GM18520 (cell line): ENCODE measurements around the gene NR5A1.

Experiments used
- ATAC-seq: cut with Tn5 transposase; IDR thresholded peaks from one replicate; pipeline ENCODE4 v1.9.1; 2021; ENCODE audit not compliant: unreplicated experiment

NR5A1 gene

GRCh38 chr9:124485201-124485600 is 22.0 kb downstream of the NR5A1 start:
- ATAC-seq, result no peak

GRCh38 chr9:124483481-124483880 is 23.7 kb downstream of the NR5A1 start:
- ATAC-seq, result no peak

GRCh38 chr9:124482431-124483031 is 24.7 kb downstream of the NR5A1 start:
- ATAC-seq, result no peak

DNA sequence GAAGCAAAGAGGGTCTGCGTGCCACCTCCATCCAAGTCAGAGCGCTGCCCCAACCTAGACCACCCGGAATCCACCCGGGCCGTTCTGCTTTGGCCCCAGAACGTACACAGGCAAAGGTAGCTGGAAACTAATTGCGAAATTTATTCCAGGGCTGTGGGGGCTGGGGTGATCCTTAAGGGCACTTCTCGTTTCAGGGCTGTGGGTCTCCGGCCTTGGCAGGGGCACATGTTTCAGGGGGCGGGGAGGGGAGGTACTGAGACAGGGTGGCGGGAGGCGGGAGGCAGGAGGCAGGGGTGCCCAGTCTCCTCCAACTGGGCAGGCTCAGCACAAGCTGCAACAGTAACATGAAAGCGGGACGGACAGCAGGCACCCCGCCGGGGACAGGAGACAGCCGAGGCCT is 26.1 kb downstream of the NR5A1 start:
- no peak for ATAC-seq

- ATAC-seq, result no peak
Measured at GRCh38 chr9:124480621-124480981, 26.6 kb downstream of the NR5A1 start.

DNA sequence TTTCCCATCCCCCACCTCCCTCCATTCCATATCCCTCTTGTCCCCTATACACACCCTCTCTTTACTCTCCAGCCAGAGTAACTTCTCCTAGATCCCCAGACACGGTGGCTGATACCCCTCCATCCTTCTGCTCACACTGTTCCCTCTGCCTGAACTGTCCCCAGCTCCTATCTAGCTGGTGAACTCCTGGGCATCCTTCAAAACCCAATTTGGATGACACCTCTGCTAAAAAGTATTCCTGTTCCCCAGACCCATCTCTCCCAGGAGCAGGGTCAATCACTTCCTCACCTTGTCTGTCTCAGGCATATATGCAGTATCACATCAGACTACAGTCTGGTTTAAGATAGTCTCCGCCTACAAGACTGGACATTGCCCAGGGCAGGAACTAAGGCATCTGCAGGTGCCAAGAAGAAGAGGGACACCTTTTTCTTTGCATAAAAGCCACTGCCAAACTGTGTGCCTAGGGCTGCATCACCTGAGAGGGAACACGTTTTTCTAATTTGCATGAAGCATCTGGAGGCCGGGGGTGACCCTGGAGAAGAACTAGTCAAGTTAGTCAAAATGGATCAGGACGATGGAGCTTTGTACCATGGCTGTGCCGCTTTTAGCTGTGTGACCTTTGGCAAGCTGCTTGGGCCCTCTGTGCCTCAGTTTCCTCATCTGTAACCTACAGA is 27.1 kb downstream of the NR5A1 start:
- no peak for ATAC-seq

DNA sequence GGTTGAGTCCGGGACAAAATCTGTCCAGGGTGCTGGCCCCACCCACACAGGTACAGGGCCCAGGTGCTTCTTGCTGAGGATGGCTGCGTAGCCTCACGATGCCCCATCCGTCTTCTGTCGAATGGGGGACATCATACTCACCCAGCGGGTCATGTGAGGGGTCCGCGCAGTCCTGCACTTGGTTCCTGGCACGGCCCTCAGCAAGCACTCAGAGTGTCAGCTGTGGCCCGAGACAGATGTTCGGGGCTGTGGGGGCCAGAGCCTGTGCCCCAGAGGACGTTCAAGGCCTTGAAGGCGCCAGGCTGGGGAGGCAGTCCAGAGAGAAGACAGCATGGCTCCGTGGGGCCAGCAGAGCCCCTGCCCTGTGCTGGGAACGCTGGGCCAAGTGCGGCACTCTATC is 27.8 kb downstream of the NR5A1 start:
- ATAC-seq, result no peak

DNA sequence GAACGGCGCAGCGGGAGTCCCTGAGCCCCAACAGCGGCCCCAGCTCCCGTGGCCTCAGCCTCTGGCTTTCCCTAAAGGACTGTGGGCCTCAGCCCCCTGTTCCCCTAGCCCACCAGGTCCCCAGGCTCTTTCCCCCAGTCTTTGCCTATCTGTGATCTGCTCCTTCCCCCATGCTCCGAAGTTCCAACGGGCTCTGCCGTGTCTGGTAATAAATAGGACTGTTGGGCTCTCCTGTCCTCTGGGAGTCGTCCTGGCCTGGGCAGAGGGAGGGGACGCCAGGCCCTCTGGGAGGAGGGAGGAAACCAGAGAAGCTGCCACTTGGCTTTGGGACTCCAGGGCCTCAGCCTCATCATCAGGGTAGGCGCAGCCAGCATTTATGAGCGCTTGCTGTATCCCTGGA is 28.8 kb downstream of the NR5A1 start:
- no peak for ATAC-seq

- no peak for ATAC-seq
Measured at GRCh38 chr9:124477648-124478285, 29.4 kb downstream of the NR5A1 start.

- ATAC-seq, result no peak
Measured at GRCh38 chr9:124477211-124477647, 30.0 kb downstream of the NR5A1 start.

- no peak for ATAC-seq
Measured at GRCh38 chr9:124475868-124476690, 31.1 kb downstream of the NR5A1 start.

DNA sequence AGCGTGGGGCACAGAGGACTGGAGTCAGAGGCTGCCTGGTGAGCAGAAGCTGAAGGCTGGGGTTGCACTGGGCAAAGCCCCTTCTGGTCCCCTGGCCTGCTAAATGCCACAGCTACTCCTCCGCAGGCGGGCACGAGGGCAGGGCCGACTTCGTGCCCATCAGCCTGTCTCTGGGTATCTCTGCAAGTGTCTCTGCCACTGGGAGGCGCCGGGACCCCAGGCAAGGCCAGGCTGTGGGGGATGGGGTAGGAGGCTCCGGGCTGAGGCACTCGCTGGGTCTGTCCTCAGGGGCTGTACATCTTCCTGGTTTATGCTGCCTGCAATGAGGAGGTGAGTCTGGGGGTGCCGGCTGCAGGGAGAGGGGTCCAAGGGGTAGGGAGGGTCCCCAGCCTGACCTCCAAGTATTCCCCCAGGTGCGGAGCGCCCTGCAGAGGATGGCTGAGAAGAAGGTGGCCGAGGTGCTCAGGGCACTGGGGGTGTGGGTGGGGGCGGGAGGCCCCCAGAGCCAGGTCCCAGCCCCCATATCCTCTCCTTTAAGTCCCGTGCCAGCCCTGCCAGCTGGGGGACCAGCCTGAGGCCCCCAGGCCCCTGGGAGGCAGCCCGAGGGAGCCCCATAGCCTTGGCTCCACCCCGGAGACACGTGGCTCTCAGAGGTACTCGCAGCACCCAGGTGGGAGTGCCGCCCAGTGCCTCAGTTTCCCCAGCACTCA is 31.9 kb downstream of the NR5A1 start:
- ATAC-seq, result no peak

GRCh38 chr9:124474151-124474550 is 33.0 kb downstream of the NR5A1 start:
- ATAC-seq, result no peak

- no peak for ATAC-seq
Measured at GRCh38 chr9:124473310-124473709, 33.9 kb downstream of the NR5A1 start.

GRCh38 chr9:124472770-124473169 is 34.4 kb downstream of the NR5A1 start:
- ATAC-seq, result no peak

GRCh38 chr9:124471761-124472160 is 35.4 kb downstream of the NR5A1 start:
- no peak for ATAC-seq

- ATAC-seq, result no peak
Measured at GRCh38 chr9:124470726-124471125, 36.5 kb downstream of the NR5A1 start.

GRCh38 chr9:124470306-124470705 is 36.9 kb downstream of the NR5A1 start:
- no peak for ATAC-seq

- ATAC-seq, result no peak
Measured at GRCh38 chr9:124469011-124469832, 38.0 kb downstream of the NR5A1 start.

DNA sequence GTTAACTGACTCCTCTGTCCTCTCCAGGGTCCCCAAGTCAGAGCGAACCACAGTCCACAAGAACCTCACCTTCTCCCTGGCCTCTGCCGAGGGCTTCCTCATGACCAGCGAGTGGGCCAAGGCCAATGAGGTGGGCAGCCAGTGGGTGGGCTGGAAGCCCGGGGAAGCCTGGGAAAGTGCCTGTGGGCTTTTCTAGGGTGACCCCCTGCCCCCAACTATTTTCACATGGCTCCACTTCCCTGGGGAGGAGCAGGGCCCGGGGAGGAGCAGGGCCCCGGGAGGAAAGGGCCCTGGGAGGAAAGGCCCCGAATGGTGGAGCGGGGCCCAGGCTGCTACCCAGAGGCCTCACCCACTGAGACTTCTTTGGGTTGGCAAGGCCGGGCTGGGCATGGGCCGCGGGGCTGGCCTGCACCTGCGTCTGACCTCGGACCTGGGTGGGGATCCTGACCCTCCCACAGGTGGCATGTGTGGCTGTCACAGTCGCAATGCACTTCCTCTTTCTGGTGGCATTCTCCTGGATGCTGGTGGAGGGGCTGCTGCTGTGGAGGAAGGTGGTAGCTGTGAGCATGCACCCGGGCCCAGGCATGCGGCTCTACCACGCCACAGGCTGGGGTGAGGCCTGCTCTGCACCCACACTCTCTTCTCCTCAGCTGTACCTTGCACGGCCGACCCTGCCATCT is 39.0 kb downstream of the NR5A1 start:
- ATAC-seq, result no peak
